ENCODE measurements around the gene PFKFB4.

- TF ChIP-seq CTCF (IDR thresholded peaks at IDR 0.05; ENCODE audit: poor library complexity): no peak
- TF ChIP-seq EZH2phosphoT487 (IDR thresholded peaks at IDR 0.05; ENCODE audit: low read depth, severe bottlenecking, unreplicated experiment): no peak
- no peak for TF ChIP-seq EZH2 (IDR thresholded peaks at IDR 0.05; ENCODE audit: borderline replicate concordance)
Observed at GRCh38 chr3:48594417-48595049, 37.9 kb upstream of the PFKFB4 start.

Measured in hepatocyte (in vitro differentiated cells).